Caco-2 (cell line): ENCODE measurements around the gene AGFG1. TPM values are rescaled to one million over a fixed set of nuclear protein-coding genes. Genes with fewer than 3 reads are reported as not detected.

ENCODE experiments used
- BruUV-seq: library from RNA; stranded (reverse); fragments of 400-500 nt; replicated peaks from 2 replicates; lab custom pipeline; 2021; lab: Mats Ljungman, UMichigan
- CTCF ChIA-PET: fragments of 300-600 bp; sonication (Branson Sonifier 250); formaldehyde crosslinking; loops from one replicate; lab custom pipeline; 2022; ENCODE audit warnings: antibody characterized with exemption; lab: Charles Lee
- POLR2A ChIA-PET: fragments of 300-600 bp; sonication (Branson Sonifier 250); formaldehyde crosslinking; loops from one replicate; lab custom pipeline; 2022; ENCODE audit warnings: antibody characterized with exemption; lab: Charles Lee
- DNase-seq, 2 experiments: peaks; one replicate each; pipeline versions ENCODE4 v3.0.0 to v3.0.0-alpha.2; 2020 to 2022
- H3K27me3 ChIP-seq: replicated peaks from 2 replicates; pipeline ENCODE4 v1.6.0; 2011; ENCODE audit warnings: low read length; ENCODE audit not compliant: control insufficient read depth, insufficient read depth
- H3K36me3 ChIP-seq: 2 replicates; pipeline ENCODE4 v1.5.1; 2011; ENCODE audit warnings: low read length; ENCODE audit not compliant: control insufficient read depth, insufficient read depth
- H3K4me1 ChIP-seq: fragments of 250-450 bp; sonication (Bioruptor Pico); 2 replicates; pipeline ENCODE4 v1.5.1; 2020; ENCODE audit warnings: mild to moderate bottlenecking
- H3K4me3 ChIP-seq: 2 replicates; pipeline ENCODE4 v1.5.1; 2011; ENCODE audit warnings: low read depth, mild to moderate bottlenecking, control low read depth, low read length
- H3K9me3 ChIP-seq: fragments of 250-450 bp; sonication (Bioruptor Pico); 2 replicates; pipeline ENCODE4 v1.5.1; 2020; ENCODE audit warnings: mild to moderate bottlenecking, moderate library complexity
- H3K27ac Mint-ChIP-seq: one replicate; pipeline ENCODE4 v1.8.0; 2022; ENCODE audit warnings: mixed read lengths; ENCODE audit not compliant: unreplicated experiment
- H3K27me3 Mint-ChIP-seq: one replicate; pipeline ENCODE4 v1.8.0; 2022; ENCODE audit warnings: mixed read lengths; ENCODE audit not compliant: insufficient read depth, unreplicated experiment
- H3K36me3 Mint-ChIP-seq: one replicate; pipeline ENCODE4 v1.8.0; 2022; ENCODE audit warnings: mild to moderate bottlenecking, mixed read lengths; ENCODE audit not compliant: insufficient read depth, unreplicated experiment
- H3K4me1 Mint-ChIP-seq: one replicate; pipeline ENCODE4 v1.8.0; 2022; ENCODE audit warnings: low read depth, mixed read lengths; ENCODE audit not compliant: unreplicated experiment
- H3K4me3 Mint-ChIP-seq: one replicate; pipeline ENCODE4 v1.8.0; 2022; ENCODE audit warnings: mild to moderate bottlenecking, moderate library complexity, mixed read lengths; ENCODE audit not compliant: unreplicated experiment
- H3K9me3 Mint-ChIP-seq: one replicate; pipeline ENCODE4 v1.8.0; 2022; ENCODE audit warnings: mixed read lengths; ENCODE audit not compliant: unreplicated experiment
- CTCF ChIP-seq, 2 experiments: fragments of 200-600 bp in 1 of 2; IDR thresholded peaks; 1 replicate in 1 of 2; 2 replicates in 1 of 2; pipeline versions ENCODE4 v1.5.1 to v1.8.0; 2011 to 2022; ENCODE audit warnings: antibody characterized with exemption in 1 of 2, control low read depth in 1 of 2, inconsistent platforms in 1 of 2, low read depth in 1 of 2, low read length in 1 of 2, mild to moderate bottlenecking in 1 of 2, moderate library complexity in 1 of 2; ENCODE audit not compliant: insufficient read depth in 1 of 2, severe bottlenecking in 1 of 2, unreplicated experiment in 1 of 2
- intact Hi-C: fragments of 100-400 bp; cut with micrococcal nuclease; formaldehyde crosslinking; loops from one replicate; pipeline ENCODE4 v1.10.0; 2022; ENCODE audit not compliant: unreplicated experiment
- total RNA-seq: library from RNA; stranded (reverse); gene quantifications from 2 replicates; pipeline ENCODE4 v1.2.3, GENCODE V29; 2022

Gene AGFG1
- total RNA-seq, 1 experiment from 2014 or later, result 73.1 TPM

GRCh38 chr2:227447606-227448005 is 24.4 kb upstream of the AGFG1 start:
- BruUV-seq, result no TSS peak
- Mint-ChIP-seq H3K36me3 (peaks cover 6% of the 10 kb centered on the region), H3K4me3 (no peak overlapping the region), H3K27ac (no peak overlapping the region), H3K4me1 (peaks cover 12% of the 10 kb centered on the region), H3K9me3 (no peaks in the 10 kb centered on the region), H3K27me3 (no peaks in the 10 kb centered on the region)
- Histone ChIP-seq H3K36me3 (no peaks in the 10 kb centered on the region), H3K27me3 (no peaks in the 10 kb centered on the region), H3K9me3 (no peaks in the 10 kb centered on the region), H3K4me1 (peaks cover 22% of the 10 kb centered on the region), H3K4me3 (no peak overlapping the region)
- ChIA-PET POLR2A (no interaction called here), CTCF (interaction anchor here (0.6 kb wide), 1 partner anchor 210 kb away, joined by 3 read pairs; no protein-coding TSS in a partner anchor)
- intact Hi-C loops, result no loop called here
- DNase-seq, result no peak
- no peak for TF ChIP-seq CTCF (IDR thresholded peaks at IDR 0.05; ENCODE audit: insufficient read depth in 1 of 2, low read depth in 1 of 2, low read length in 1 of 2, severe bottlenecking in 1 of 2, unreplicated experiment in 1 of 2)

- Mint-ChIP-seq H3K27me3 (no peaks in the 10 kb centered on the region), H3K4me1 (peaks cover 24% of the 10 kb centered on the region), H3K27ac (peak overlapping the region; percentile 84), H3K4me3 (no peak overlapping the region), H3K36me3 (peaks cover 6% of the 10 kb centered on the region), H3K9me3 (no peaks in the 10 kb centered on the region)
- H3K36me3 ChIP-seq, result no peaks in the 10 kb centered on the region
- CTCF ChIA-PET, result no interaction called here
- H3K27me3 ChIP-seq, result no peaks in the 10 kb centered on the region
- intact Hi-C loops, result loop anchor here (5.0 kb wide), 1 partner anchor 43 kb away; no protein-coding TSS in a partner anchor
- H3K4me3 ChIP-seq, result no peak overlapping the region
- TF ChIP-seq CTCF (IDR thresholded peaks at IDR 0.05; ENCODE audit: insufficient read depth in 1 of 2, low read depth in 1 of 2, low read length in 1 of 2, severe bottlenecking in 1 of 2, unreplicated experiment in 1 of 2), result no peak
- POLR2A ChIA-PET, result no interaction called here
- no TSS peak for BruUV-seq
- no peaks in the 10 kb centered on the region for H3K9me3 ChIP-seq
- no peak for DNase-seq
- peaks cover 43% of the 10 kb centered on the region for H3K4me1 ChIP-seq
These were observed 21.6 kb upstream of the AGFG1 start for GRCh38 chr2:227450311-227450841.

DNA sequence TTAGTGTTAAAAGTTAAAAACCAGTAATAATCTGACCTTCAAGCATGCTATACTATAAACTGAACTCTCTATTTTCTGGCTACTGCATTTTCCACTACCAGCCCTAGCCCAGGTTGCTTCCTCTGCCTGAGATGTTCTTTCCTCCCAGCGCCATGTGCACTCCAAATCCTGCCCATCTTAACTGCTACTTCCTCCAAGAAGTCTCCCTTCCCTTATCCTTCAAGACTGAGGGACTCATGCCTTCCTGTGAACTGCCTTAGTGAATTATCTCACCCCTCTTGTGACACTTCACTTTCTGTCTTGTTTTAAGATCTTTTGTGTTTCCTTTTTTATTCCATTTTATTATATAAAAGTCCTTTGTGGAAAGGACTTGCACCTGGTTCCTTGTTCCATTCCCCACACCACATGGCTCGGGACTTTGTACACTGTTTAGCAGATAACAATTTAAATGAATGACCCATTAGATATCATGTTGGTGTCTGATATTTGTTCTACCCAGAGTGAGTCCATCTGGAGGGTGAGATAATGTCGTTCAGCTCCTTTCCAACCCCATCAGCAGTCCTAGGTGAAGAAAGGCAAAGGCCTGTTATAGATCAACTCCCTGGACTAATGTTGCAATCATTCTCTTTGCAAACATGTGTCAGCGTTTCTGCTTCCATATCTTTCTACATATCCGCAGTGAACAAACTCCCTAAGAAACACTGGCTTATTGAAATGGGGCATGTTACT is 20.9 kb upstream of the AGFG1 start:
- H3K4me1 ChIP-seq, result peaks cover 48% of the 10 kb centered on the region
- intact Hi-C loops, result loop anchor here (5.0 kb wide), 1 partner anchor 44 kb away; no protein-coding TSS in a partner anchor
- no peak overlapping the region for H3K4me3 ChIP-seq
- peak; percentile 44 to 58 for DNase-seq
- ChIA-PET CTCF (no interaction called here), POLR2A (no interaction called here)
- no peaks in the 10 kb centered on the region for H3K9me3 Mint-ChIP-seq
- no peaks in the 10 kb centered on the region for H3K27me3 Mint-ChIP-seq
- H3K36me3 ChIP-seq, result no peaks in the 10 kb centered on the region
- no peaks in the 10 kb centered on the region for H3K27me3 ChIP-seq
- H3K27ac Mint-ChIP-seq, result peak overlapping the region; percentile 84
- H3K4me3 Mint-ChIP-seq, result peak overlapping the region; percentile 12
- peaks cover 6% of the 10 kb centered on the region for H3K36me3 Mint-ChIP-seq
- peaks cover 27% of the 10 kb centered on the region for H3K4me1 Mint-ChIP-seq
- no peaks in the 10 kb centered on the region for H3K9me3 ChIP-seq
- BruUV-seq, result no TSS peak
- TF ChIP-seq CTCF (IDR thresholded peaks at IDR 0.05; ENCODE audit: insufficient read depth in 1 of 2, low read depth in 1 of 2, low read length in 1 of 2, severe bottlenecking in 1 of 2, unreplicated experiment in 1 of 2), result no peak
